SU-DHL-6 (cell line): ENCODE measurements around the gene PRPF6.

ENCODE experiments used
- H2AFZ ChIP-seq: fragments of 200-600 bp; sonication (generic); 2 replicates; pipeline ENCODE4 v1.6.1; 2014; ENCODE audit warnings: low read depth, mild to moderate bottlenecking, moderate library complexity, mixed read lengths, antibody characterized with exemption, low read length; ENCODE audit not compliant: severe bottlenecking
- H3F3A ChIP-seq: fragments of 200-600 bp; shearing (Covaris generic); 2 replicates; pipeline ENCODE4 v1.6.0; 2016; ENCODE audit warnings: antibody characterized with exemption, mild to moderate bottlenecking; ENCODE audit not compliant: insufficient read depth
- H3K27ac ChIP-seq: fragments of 200-600 bp; sonication (generic); 2 replicates; pipeline ENCODE4 v1.5.1; 2016; ENCODE audit warnings: low read depth, mild to moderate bottlenecking, low read length, moderate library complexity, mixed read lengths
- H3K27me3 ChIP-seq: fragments of 200-600 bp; sonication (generic), shearing (Covaris generic); 2 replicates; pipeline ENCODE4 v1.6.0; 2014; ENCODE audit warnings: mild to moderate bottlenecking, low read length
- H3K36me3 ChIP-seq: fragments of 200-600 bp; sonication (generic); 2 replicates; pipeline ENCODE4 v1.6.1; 2014; ENCODE audit warnings: mild to moderate bottlenecking, low read length, mixed read lengths
- H3K4me2 ChIP-seq: fragments of 300-600, 200-600 bp; shearing (Covaris generic), sonication (generic); 2 replicates; pipeline ENCODE4 v1.6.0; 2014; ENCODE audit warnings: low read length, low read depth, mild to moderate bottlenecking; ENCODE audit not compliant: poor library complexity, severe bottlenecking
- H3K4me3 ChIP-seq: fragments of 200-600 bp; sonication (generic); 2 replicates; pipeline ENCODE4 v1.5.1; 2014; ENCODE audit warnings: antibody characterized with exemption, low read length, mild to moderate bottlenecking, mixed read lengths; ENCODE audit not compliant: insufficient read depth, poor library complexity, severe bottlenecking
- H3K79me2 ChIP-seq: fragments of 200-600 bp; sonication (generic); 2 replicates; pipeline ENCODE4 v1.6.1; 2014; ENCODE audit warnings: mild to moderate bottlenecking, low read length, moderate library complexity; ENCODE audit not compliant: insufficient read depth
- H3K9ac ChIP-seq: fragments of 200-600 bp; sonication (generic); 2 replicates; pipeline ENCODE4 v1.7.0; 2014; ENCODE audit warnings: mild to moderate bottlenecking, low read length
- H3K9me2 ChIP-seq: fragments of 200-600 bp; sonication (generic); replicated peaks from 2 replicates; pipeline ENCODE4 v1.6.1; 2014; ENCODE audit warnings: low read length; ENCODE audit not compliant: insufficient read depth
- H3K9me3 ChIP-seq: fragments of 200-600 bp; sonication (generic); 2 replicates; pipeline ENCODE4 v1.6.1; 2014; ENCODE audit warnings: low read length, mixed read lengths; ENCODE audit not compliant: insufficient read depth
- H4K20me1 ChIP-seq: fragments of 200-600 bp; sonication (generic); 2 replicates; pipeline ENCODE4 v1.6.1; 2014; ENCODE audit warnings: low read depth, mild to moderate bottlenecking, antibody characterized with exemption, low read length, moderate library complexity, mixed read lengths
- EZH2phosphoT487 ChIP-seq: fragments of 200-600 bp; sonication (generic), shearing (Covaris generic); conservative IDR thresholded peaks from 2 replicates; pipeline ENCODE4 v1.6.1; 2018; ENCODE audit warnings: mild to moderate bottlenecking, antibody characterized with exemption, low read length, moderate library complexity, mixed read lengths
- TF ChIP-seq, protein P1 (sequence below): fragments of 200-600 bp; sonication (generic); IDR thresholded peaks from one replicate; pipeline ENCODE4 v1.5.1; 2017; ENCODE audit warnings: antibody characterized with exemption, mild to moderate bottlenecking, low read length, moderate library complexity; ENCODE audit not compliant: insufficient read depth, poor library complexity, severe bottlenecking

The PRPF6 gene

DNA sequence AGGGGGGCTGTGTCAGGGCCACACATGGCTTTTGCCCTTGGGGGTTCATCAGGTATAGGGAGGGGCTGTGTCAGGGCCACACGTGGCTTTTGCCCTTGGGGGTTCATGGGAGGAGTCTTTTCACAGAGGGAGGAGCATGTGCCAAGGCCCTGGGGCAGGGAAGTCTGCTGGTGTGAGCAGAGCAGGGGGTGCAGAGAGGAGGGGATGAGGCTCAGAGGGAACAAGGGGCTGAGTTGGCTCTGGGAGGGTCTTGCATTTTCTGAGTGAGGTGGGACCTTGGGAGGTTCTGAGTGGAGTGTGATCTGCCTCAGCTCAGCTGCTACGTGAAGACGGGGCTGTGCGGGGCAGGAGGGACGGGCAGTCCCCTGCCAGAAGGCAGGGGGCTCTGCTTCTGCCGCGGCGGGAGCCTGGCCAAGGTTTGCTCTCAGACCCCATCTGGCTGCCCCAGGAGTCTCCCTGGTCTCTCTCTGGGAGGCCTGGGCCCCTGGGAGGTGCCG lies 74.5 kb downstream of the PRPF6 start:
- Histone ChIP-seq H3K27ac (no peak overlapping the region), H4K20me1 (no peaks in the 10 kb centered on the region), H3K36me3 (no peaks in the 10 kb centered on the region), H2AFZ (no peak overlapping the region), H3K4me3 (no peak overlapping the region), H3K9me3 (no peaks in the 10 kb centered on the region), H3K9ac (no peak overlapping the region), H3K27me3 (no peaks in the 10 kb centered on the region), H3K9me2 (no peaks in the 10 kb centered on the region), H3K79me2 (no peaks in the 10 kb centered on the region), H3F3A (no peaks in the 10 kb centered on the region), H3K4me2 (no peak overlapping the region)
- TF ChIP-seq EZH2phosphoT487, result no peak
- TF ChIP-seq, protein P1, sequence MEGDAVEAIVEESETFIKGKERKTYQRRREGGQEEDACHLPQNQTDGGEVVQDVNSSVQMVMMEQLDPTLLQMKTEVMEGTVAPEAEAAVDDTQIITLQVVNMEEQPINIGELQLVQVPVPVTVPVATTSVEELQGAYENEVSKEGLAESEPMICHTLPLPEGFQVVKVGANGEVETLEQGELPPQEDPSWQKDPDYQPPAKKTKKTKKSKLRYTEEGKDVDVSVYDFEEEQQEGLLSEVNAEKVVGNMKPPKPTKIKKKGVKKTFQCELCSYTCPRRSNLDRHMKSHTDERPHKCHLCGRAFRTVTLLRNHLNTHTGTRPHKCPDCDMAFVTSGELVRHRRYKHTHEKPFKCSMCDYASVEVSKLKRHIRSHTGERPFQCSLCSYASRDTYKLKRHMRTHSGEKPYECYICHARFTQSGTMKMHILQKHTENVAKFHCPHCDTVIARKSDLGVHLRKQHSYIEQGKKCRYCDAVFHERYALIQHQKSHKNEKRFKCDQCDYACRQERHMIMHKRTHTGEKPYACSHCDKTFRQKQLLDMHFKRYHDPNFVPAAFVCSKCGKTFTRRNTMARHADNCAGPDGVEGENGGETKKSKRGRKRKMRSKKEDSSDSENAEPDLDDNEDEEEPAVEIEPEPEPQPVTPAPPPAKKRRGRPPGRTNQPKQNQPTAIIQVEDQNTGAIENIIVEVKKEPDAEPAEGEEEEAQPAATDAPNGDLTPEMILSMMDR, result no peak

GRCh38 chr20:64055893-64056638 lies 75.1 kb downstream of the PRPF6 start:
- H4K20me1 ChIP-seq, result no peaks in the 10 kb centered on the region
- no peaks in the 10 kb centered on the region for H3K9me3 ChIP-seq
- H3K4me3 ChIP-seq, result no peak overlapping the region
- H3K9me2 ChIP-seq, result no peaks in the 10 kb centered on the region
- H3K9ac ChIP-seq, result no peak overlapping the region
- H3K79me2 ChIP-seq, result no peaks in the 10 kb centered on the region
- no peaks in the 10 kb centered on the region for H3K27me3 ChIP-seq
- H2AFZ ChIP-seq, result no peak overlapping the region
- TF ChIP-seq EZH2phosphoT487, result no peak
- TF ChIP-seq, protein P1, result no peak
- no peak overlapping the region for H3K27ac ChIP-seq
- H3K4me2 ChIP-seq, result no peak overlapping the region
- H3F3A ChIP-seq, result no peaks in the 10 kb centered on the region
- no peaks in the 10 kb centered on the region for H3K36me3 ChIP-seq

DNA sequence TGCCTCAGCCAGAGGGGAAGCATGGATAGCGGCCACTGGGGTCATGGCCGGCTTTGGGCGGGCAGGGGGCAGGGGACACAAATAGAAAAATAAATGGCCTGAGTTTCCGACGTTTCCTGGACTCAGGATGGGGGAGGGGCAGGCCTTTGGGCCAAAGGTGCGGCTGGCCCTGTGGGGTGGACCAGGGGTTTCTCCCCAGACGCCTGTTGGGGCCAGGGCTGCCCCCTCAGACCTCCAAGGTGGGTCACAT lies 75.6 kb downstream of the PRPF6 start:
- Histone ChIP-seq H3K9me2 (no peaks in the 10 kb centered on the region), H3F3A (no peaks in the 10 kb centered on the region), H3K4me2 (no peak overlapping the region), H3K9ac (no peak overlapping the region), H3K4me3 (no peak overlapping the region), H3K27me3 (no peaks in the 10 kb centered on the region), H4K20me1 (no peaks in the 10 kb centered on the region), H3K36me3 (no peaks in the 10 kb centered on the region), H2AFZ (no peak overlapping the region), H3K9me3 (no peaks in the 10 kb centered on the region), H3K79me2 (no peaks in the 10 kb centered on the region), H3K27ac (no peak overlapping the region)
- no peak for TF ChIP-seq EZH2phosphoT487
- TF ChIP-seq, protein P1, result no peak
